NCI-H1092 (cell line): ENCODE measurements around the gene ZEB2.

Experiments
- DNase-seq: peaks from one replicate; lab custom pipeline; 2025; lab: John Stamatoyannopoulos, UW

Gene ZEB2

GRCh38 chr2:144351687-144352086, 168.2 kb downstream of the ZEB2 start:
- no peak for DNase-seq

- DNase-seq = no peak
Measured at GRCh38 chr2:144350151-144350802, 169.6 kb downstream of the ZEB2 start.

GRCh38 chr2:144349674-144350073, 170.2 kb downstream of the ZEB2 start:
- DNase-seq = no peak

- no peak for DNase-seq
Measured at GRCh38 chr2:144348846-144349245, 171.1 kb downstream of the ZEB2 start.

- DNase-seq = no peak
Measured at GRCh38 chr2:144346229-144346628, 173.7 kb downstream of the ZEB2 start.

GRCh38 chr2:144343145-144343544, 176.8 kb downstream of the ZEB2 start:
- DNase-seq = no peak

GRCh38 chr2:144341538-144341937, 178.4 kb downstream of the ZEB2 start:
- DNase-seq = no peak

- DNase-seq = no peak
Measured at GRCh38 chr2:144339048-144339447, 180.9 kb downstream of the ZEB2 start.

- DNase-seq = no peak
Measured at GRCh38 chr2:144334551-144334950, 185.4 kb downstream of the ZEB2 start.
